H9 (cell line): ENCODE data around the gene PARP16. TPM values are rescaled to one million over a fixed set of nuclear protein-coding genes. Genes with fewer than 3 reads are reported as not detected.
A peak's percentile ranks its signal among the peaks of the same experiment; 100 is the strongest.

Source experiments
- DNase-seq: peaks from one replicate; pipeline ENCODE4 v3.0.0-alpha.2; 2017
- H2AFZ ChIP-seq: one replicate; pipeline ENCODE4 v1.6.1; 2013; ENCODE audit warnings: mild to moderate bottlenecking, low read length, control low read depth, moderate library complexity
- H2AK5ac ChIP-seq: 2 replicates; pipeline ENCODE4 v1.6.1; 2013; ENCODE audit warnings: low read length, control low read depth, mixed read lengths; ENCODE audit not compliant: insufficient read length
- H2BK120ac ChIP-seq: one replicate; pipeline ENCODE4 v1.6.1; 2013; ENCODE audit warnings: low read depth, mild to moderate bottlenecking, low read length, control low read depth, inconsistent platforms; ENCODE audit not compliant: poor library complexity, severe bottlenecking
- H2BK12ac ChIP-seq: 2 replicates; pipeline ENCODE4 v1.6.1; 2013; ENCODE audit warnings: low read length, control low read depth, mixed read lengths, low read depth; ENCODE audit not compliant: insufficient read length
- H2BK15ac ChIP-seq: 2 replicates; pipeline ENCODE4 v1.6.1; 2013; ENCODE audit warnings: low read depth, low read length, control low read depth
- H2BK20ac ChIP-seq: one replicate; pipeline ENCODE4 v1.6.1; 2013; ENCODE audit warnings: low read depth, mild to moderate bottlenecking, low read length, control low read depth, inconsistent platforms; ENCODE audit not compliant: poor library complexity, severe bottlenecking
- H2BK5ac ChIP-seq: 2 replicates; pipeline ENCODE4 v1.6.1; 2013; ENCODE audit warnings: low read length, control low read depth, mixed read lengths; ENCODE audit not compliant: insufficient read length
- H3K14ac ChIP-seq: 2 replicates; pipeline ENCODE4 v1.6.1; 2013; ENCODE audit warnings: low read length, control low read depth; ENCODE audit not compliant: insufficient read depth
- H3K18ac ChIP-seq: 2 replicates; pipeline ENCODE4 v1.6.1; 2013; ENCODE audit warnings: low read depth, mild to moderate bottlenecking, mixed read lengths, low read length, control low read depth; ENCODE audit not compliant: insufficient read length
- H3K23ac ChIP-seq: 2 replicates; pipeline ENCODE4 v1.6.1; 2013; ENCODE audit warnings: low read length, control low read depth, mixed read lengths, low read depth; ENCODE audit not compliant: insufficient read length
- H3K23me2 ChIP-seq: 2 replicates; pipeline ENCODE4 v1.6.1; 2013; ENCODE audit warnings: low read depth, mild to moderate bottlenecking, mixed read lengths, low read length, control low read depth; ENCODE audit not compliant: insufficient read length, poor library complexity, severe bottlenecking
- H3K27ac ChIP-seq: 2 replicates; pipeline ENCODE4 v1.5.1; 2013; ENCODE audit warnings: low read length, control low read depth, mixed read lengths, low read depth; ENCODE audit not compliant: insufficient read length
- H3K27me3 ChIP-seq: 2 replicates; pipeline ENCODE4 v1.6.1; 2013; ENCODE audit warnings: low read length, control low read depth, inconsistent platforms; ENCODE audit not compliant: insufficient read depth
- H3K4ac ChIP-seq: 2 replicates; pipeline ENCODE4 v1.6.1; 2013; ENCODE audit warnings: low read depth, mild to moderate bottlenecking, control low read depth, inconsistent platforms, low read length, moderate library complexity
- H3K4me1 ChIP-seq: 2 replicates; pipeline ENCODE4 v1.6.1; 2013; ENCODE audit warnings: low read length, control low read depth, inconsistent platforms; ENCODE audit not compliant: insufficient read depth
- H3K4me2 ChIP-seq: 2 replicates; pipeline ENCODE4 v1.6.1; 2013; ENCODE audit warnings: low read length, control low read depth, mixed read lengths; ENCODE audit not compliant: insufficient read length, insufficient read depth
- H3K56ac ChIP-seq: 2 replicates; pipeline ENCODE4 v1.6.1; 2013; ENCODE audit warnings: low read depth, mild to moderate bottlenecking, mixed read lengths, low read length, control low read depth; ENCODE audit not compliant: insufficient read length
- H3K79me1 ChIP-seq: 2 replicates; pipeline ENCODE4 v1.6.1; 2013; ENCODE audit warnings: low read depth, mild to moderate bottlenecking, moderate library complexity, low read length, control low read depth, inconsistent platforms; ENCODE audit not compliant: insufficient read depth, poor library complexity, severe bottlenecking
- H3K79me2 ChIP-seq: 2 replicates; pipeline ENCODE4 v1.6.1; 2013; ENCODE audit warnings: low read length, control low read depth, inconsistent platforms; ENCODE audit not compliant: insufficient read depth
- H3K9ac ChIP-seq: 2 replicates; pipeline ENCODE4 v1.6.1; 2013; ENCODE audit warnings: low read length, control low read depth, mixed read lengths; ENCODE audit not compliant: insufficient read length; ENCODE audit errors: extremely low read depth
- H3K9me3 ChIP-seq: one replicate; pipeline ENCODE4 v1.6.1; 2013; ENCODE audit warnings: low read depth, low read length, inconsistent platforms; ENCODE audit not compliant: control insufficient read depth
- H3T11ph ChIP-seq: one replicate; pipeline ENCODE4 v1.6.1; 2013; ENCODE audit warnings: mild to moderate bottlenecking, low read length, control low read depth, inconsistent platforms
- H4K20me1 ChIP-seq: one replicate; pipeline ENCODE4 v1.6.1; 2013; ENCODE audit not compliant: control insufficient read depth, insufficient read length, insufficient read depth
- H4K5ac ChIP-seq: 2 replicates; pipeline ENCODE4 v1.6.1; 2013; ENCODE audit warnings: low read depth, mild to moderate bottlenecking, mixed read lengths, low read length, control low read depth; ENCODE audit not compliant: insufficient read length
- H4K8ac ChIP-seq: replicated peaks from 2 replicates; pipeline ENCODE4 v1.6.1; 2013; ENCODE audit warnings: low read length, control low read depth, mixed read lengths, low read depth; ENCODE audit not compliant: insufficient read length
- H4K91ac ChIP-seq: 2 replicates; pipeline ENCODE4 v1.6.1; 2013; ENCODE audit warnings: low read depth, mild to moderate bottlenecking, moderate library complexity, mixed read lengths, low read length, control low read depth; ENCODE audit not compliant: insufficient read length
- H3K27ac Mint-ChIP-seq, 3 experiments: 2 replicates in 2 of 3; 3 replicates in 1 of 3; pipeline ENCODE4 v1.8.0; 2020 to 2021; ENCODE audit warnings: mixed read lengths in 3 of 3, mild to moderate bottlenecking in 1 of 3, moderate library complexity in 1 of 3
- H3K27me3 Mint-ChIP-seq: 2 replicates; pipeline ENCODE4 v1.8.0; 2021; ENCODE audit warnings: low read depth, mild to moderate bottlenecking, moderate library complexity, mixed read lengths
- H3K36me3 Mint-ChIP-seq, 3 experiments: 2 replicates in 2 of 3; 3 replicates in 1 of 3; pipeline ENCODE4 v1.8.0; 2020 to 2021; ENCODE audit warnings: low read depth in 3 of 3, mixed read lengths in 3 of 3; ENCODE audit not compliant: insufficient read depth in 1 of 3
- H3K4me1 Mint-ChIP-seq, 2 experiments: 2 replicates each; pipeline ENCODE4 v1.8.0; 2020; ENCODE audit warnings: mixed read lengths in 2 of 2
- H3K4me3 Mint-ChIP-seq, 2 experiments: 2 replicates in 1 of 2; 3 replicates in 1 of 2; pipeline ENCODE4 v1.8.0; 2020 to 2021; ENCODE audit warnings: mild to moderate bottlenecking in 2 of 2, mixed read lengths in 2 of 2, moderate library complexity in 1 of 2
- H3K9me3 Mint-ChIP-seq, 2 experiments: 2 replicates in 1 of 2; 3 replicates in 1 of 2; pipeline ENCODE4 v1.8.0; 2020; ENCODE audit warnings: mild to moderate bottlenecking in 2 of 2, mixed read lengths in 2 of 2, moderate library complexity in 1 of 2
- CTCF ChIP-seq: fragments of 200-600 bp; sonication (generic); conservative IDR thresholded peaks from 3 replicates; pipeline ENCODE4 v1.8.0; 2021; ENCODE audit warnings: antibody characterized with exemption, mild to moderate bottlenecking
- WGBS: extraction: QIAGEN DNeasy Blood & Tissue Kit; methylation state at CpG from one replicate; pipeline ENCODE4 v1.1.7; 2013; ENCODE audit warnings: missing lambda C conversion rate, low lambda C conversion rate, mixed read lengths; ENCODE audit not compliant: insufficient read length; ENCODE audit errors: extremely low coverage; 5-methylcytosine and 5-hydroxymethylcytosine counted together
- total RNA-seq: library from RNA; stranded (reverse); gene quantifications from 2 replicates; pipeline ENCODE4 v1.2.1, GENCODE V29; 2021

PARP16 gene
- total RNA-seq, 1 experiment from 2014 or later, result 3.9 TPM

GRCh38 chr15:65221697-65222096 is 65.0 kb downstream of the PARP16 start:
- H3K79me2 ChIP-seq, result no peaks in the 10 kb centered on the region
- no peak overlapping the region for H4K91ac ChIP-seq
- H3K14ac ChIP-seq, result no peak overlapping the region
- H3K4ac ChIP-seq, result no peak overlapping the region
- no peaks in the 10 kb centered on the region for H3K4me1 ChIP-seq
- Mint-ChIP-seq H3K27ac (peak overlapping the region in 1 of 3 experiments; percentile 37; a peak in 1 of 7 replicates), H3K27me3 (peaks cover 3% of the 10 kb centered on the region), H3K4me3 (no peak overlapping the region), H3K4me1 (peaks cover 11 to 21% of the 10 kb centered on the region in 2 experiments), H3K36me3 (no peaks in the 10 kb centered on the region), H3K9me3 (no peaks in the 10 kb centered on the region)
- no CpG with 5 or more reads among the region's 2 CpGs for WGBS
- no peak overlapping the region for H3K18ac ChIP-seq
- H2BK15ac ChIP-seq, result no peak overlapping the region
- H3K27ac ChIP-seq, result no peak overlapping the region
- TF ChIP-seq CTCF, result no peak
- no peak overlapping the region for H4K8ac ChIP-seq
- no peak overlapping the region for H2BK5ac ChIP-seq
- H3T11ph ChIP-seq, result no peak overlapping the region
- DNase-seq, result no peak
- H2AFZ ChIP-seq, result no peak overlapping the region
- H3K9ac ChIP-seq, result no peak overlapping the region
- H2BK20ac ChIP-seq, result no peak overlapping the region
- no peaks in the 10 kb centered on the region for H4K20me1 ChIP-seq
- H3K23ac ChIP-seq, result no peak overlapping the region
- H3K56ac ChIP-seq, result no peak overlapping the region
- no peak overlapping the region for H3K4me2 ChIP-seq
- no peak overlapping the region for H2AK5ac ChIP-seq
- no peaks in the 10 kb centered on the region for H3K23me2 ChIP-seq
- H3K79me1 ChIP-seq, result no peaks in the 10 kb centered on the region
- H2BK120ac ChIP-seq, result no peak overlapping the region
- H2BK12ac ChIP-seq, result no peak overlapping the region
- no peaks in the 10 kb centered on the region for H3K9me3 ChIP-seq
- no peak overlapping the region for H4K5ac ChIP-seq
- H3K27me3 ChIP-seq, result no peaks in the 10 kb centered on the region
